HepG2 (cell line): Measurements from ENCODE around the gene SCYL1. TPM values are rescaled to one million over a fixed set of nuclear protein-coding genes. Genes with fewer than 3 reads are reported as not detected.

Source experiments
- EHMT2 ChIP-seq: fragments of 200-600 bp; sonication (generic); IDR thresholded peaks from 2 replicates; pipeline ENCODE4 v1.7.0; 2017; ENCODE audit warnings: antibody characterized with exemption, low read depth, low read length, borderline replicate concordance
- ELF4 ChIP-seq: sonication (generic); formaldehyde crosslinking; IDR thresholded peaks from 2 replicates; pipeline ENCODE4 v1.5.0; 2020; ENCODE audit warnings: missing genetic modification reagents, mild to moderate bottlenecking, moderate library complexity, borderline replicate concordance
- GTF2F1 ChIP-seq: fragments of 150-350 bp; IDR thresholded peaks from 2 replicates; pipeline ENCODE4 v1.6.1; 2014; ENCODE audit warnings: low read length
- SMAD1 ChIP-seq: sonication (generic); formaldehyde crosslinking; IDR thresholded peaks from 2 replicates; pipeline ENCODE4 v1.4.0; 2020; ENCODE audit warnings: missing genetic modification reagents, low read depth, mild to moderate bottlenecking, borderline replicate concordance
- THAP11 ChIP-seq: IDR thresholded peaks from 2 replicates; pipeline ENCODE4 v1.6.1; 2016; ENCODE audit warnings: missing biosample characterization, missing genetic modification reagents
- ZBTB25 ChIP-seq: IDR thresholded peaks from 2 replicates; pipeline ENCODE4 v1.6.1; 2018; ENCODE audit warnings: missing genetic modification reagents
- ZFP37 ChIP-seq: sonication (generic); formaldehyde crosslinking; IDR thresholded peaks from 2 replicates; pipeline ENCODE4 v1.4.0; 2020; ENCODE audit warnings: missing genetic modification reagents, borderline replicate concordance
- ZFP82 ChIP-seq: sonication (generic); formaldehyde crosslinking; IDR thresholded peaks from 2 replicates; pipeline ENCODE4 v1.5.1; 2020; ENCODE audit warnings: mild to moderate bottlenecking, missing genetic modification reagents, borderline replicate concordance
- ZNF24 ChIP-seq: fragments of 450-650 bp; IDR thresholded peaks from 2 replicates; pipeline ENCODE4 v1.6.1; 2017; ENCODE audit warnings: antibody characterized with exemption, mild to moderate bottlenecking
- ZNF547 ChIP-seq: sonication (generic); formaldehyde crosslinking; IDR thresholded peaks from 2 replicates; pipeline ENCODE4 v1.5.1; 2020; ENCODE audit warnings: mild to moderate bottlenecking, missing genetic modification reagents
- polyA plus RNA-seq, 8 experiments: library from polyadenylated mRNA; depleted of rRNA in 3 of 8; stranded (reverse) in 7 of 8; unstranded in 1 of 8; fragments of >200 nt; fragmentation: Illumina TruSeq in 4 of 8; extraction: Trizol in 4 of 8; gene quantifications; 2 replicates each; pipeline versions ENCODE4 v1.2.1 to v1.2.3, GENCODE V29; 2011 to 2016; ENCODE audit warnings: low read depth in 4 of 8, missing spikeins in 1 of 8, mixed read lengths in 1 of 8; ENCODE audit not compliant: insufficient read depth in 1 of 8
- total RNA-seq, 5 experiments: library from RNA; depleted of rRNA; stranded (reverse); fragments of >200 nt; fragmentation: Illumina TruSeq; extraction: Trizol; gene quantifications; 2 replicates each; pipeline ENCODE4 v1.2.3, GENCODE V29; 2016; ENCODE audit warnings: low read depth in 1 of 5
- TF ChIP-seq, protein P1 (sequence below): sonication (generic); formaldehyde crosslinking; IDR thresholded peaks from 2 replicates; pipeline ENCODE4 v1.5.0; 2020; ENCODE audit warnings: mild to moderate bottlenecking, missing genetic modification reagents
- TF ChIP-seq, protein P2 (sequence below): sonication (generic); formaldehyde crosslinking; IDR thresholded peaks from 2 replicates; pipeline ENCODE4 v1.4.0; 2020; ENCODE audit warnings: mild to moderate bottlenecking, missing genetic modification reagents, borderline replicate concordance
- TF ChIP-seq, protein P3 (sequence below): sonication (generic); formaldehyde crosslinking; IDR thresholded peaks from 2 replicates; pipeline ENCODE4 v1.4.0; 2020; ENCODE audit warnings: mild to moderate bottlenecking, missing genetic modification reagents
- TF ChIP-seq, protein P4 (sequence below): sonication (generic); formaldehyde crosslinking; IDR thresholded peaks from 2 replicates; pipeline ENCODE4 v1.4.0; 2020; ENCODE audit warnings: missing genetic modification reagents, borderline replicate concordance

Gene SCYL1
- total and polyA plus RNA-seq, 2 of the 13 experiments (the other 11 are each of a cell fraction or from before 2014, with no cell fraction given) = 65.9 to 103 TPM

- TF ChIP-seq, protein P1, sequence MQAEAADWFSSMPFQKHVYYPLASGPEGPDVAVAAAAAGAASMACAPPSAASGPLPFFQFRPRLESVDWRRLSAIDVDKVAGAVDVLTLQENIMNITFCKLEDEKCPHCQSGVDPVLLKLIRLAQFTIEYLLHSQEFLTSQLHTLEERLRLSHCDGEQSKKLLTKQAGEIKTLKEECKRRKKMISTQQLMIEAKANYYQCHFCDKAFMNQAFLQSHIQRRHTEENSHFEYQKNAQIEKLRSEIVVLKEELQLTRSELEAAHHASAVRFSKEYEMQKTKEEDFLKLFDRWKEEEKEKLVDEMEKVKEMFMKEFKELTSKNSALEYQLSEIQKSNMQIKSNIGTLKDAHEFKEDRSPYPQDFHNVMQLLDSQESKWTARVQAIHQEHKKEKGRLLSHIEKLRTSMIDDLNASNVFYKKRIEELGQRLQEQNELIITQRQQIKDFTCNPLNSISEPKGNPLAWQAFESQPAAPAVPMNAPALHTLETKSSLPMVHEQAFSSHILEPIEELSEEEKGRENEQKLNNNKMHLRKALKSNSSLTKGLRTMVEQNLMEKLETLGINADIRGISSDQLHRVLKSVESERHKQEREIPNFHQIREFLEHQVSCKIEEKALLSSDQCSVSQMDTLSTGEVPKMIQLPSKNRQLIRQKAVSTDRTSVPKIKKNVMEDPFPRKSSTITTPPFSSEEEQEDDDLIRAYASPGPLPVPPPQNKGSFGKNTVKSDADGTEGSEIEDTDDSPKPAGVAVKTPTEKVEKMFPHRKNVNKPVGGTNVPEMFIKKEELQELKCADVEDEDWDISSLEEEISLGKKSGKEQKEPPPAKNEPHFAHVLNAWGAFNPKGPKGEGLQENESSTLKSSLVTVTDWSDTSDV (CRISPR knock-in tag) = no peak; the same call in 1 of the 2 replicates
- no peak for TF ChIP-seq ZFP37 (CRISPR knock-in tag)
- TF ChIP-seq, protein P2, sequence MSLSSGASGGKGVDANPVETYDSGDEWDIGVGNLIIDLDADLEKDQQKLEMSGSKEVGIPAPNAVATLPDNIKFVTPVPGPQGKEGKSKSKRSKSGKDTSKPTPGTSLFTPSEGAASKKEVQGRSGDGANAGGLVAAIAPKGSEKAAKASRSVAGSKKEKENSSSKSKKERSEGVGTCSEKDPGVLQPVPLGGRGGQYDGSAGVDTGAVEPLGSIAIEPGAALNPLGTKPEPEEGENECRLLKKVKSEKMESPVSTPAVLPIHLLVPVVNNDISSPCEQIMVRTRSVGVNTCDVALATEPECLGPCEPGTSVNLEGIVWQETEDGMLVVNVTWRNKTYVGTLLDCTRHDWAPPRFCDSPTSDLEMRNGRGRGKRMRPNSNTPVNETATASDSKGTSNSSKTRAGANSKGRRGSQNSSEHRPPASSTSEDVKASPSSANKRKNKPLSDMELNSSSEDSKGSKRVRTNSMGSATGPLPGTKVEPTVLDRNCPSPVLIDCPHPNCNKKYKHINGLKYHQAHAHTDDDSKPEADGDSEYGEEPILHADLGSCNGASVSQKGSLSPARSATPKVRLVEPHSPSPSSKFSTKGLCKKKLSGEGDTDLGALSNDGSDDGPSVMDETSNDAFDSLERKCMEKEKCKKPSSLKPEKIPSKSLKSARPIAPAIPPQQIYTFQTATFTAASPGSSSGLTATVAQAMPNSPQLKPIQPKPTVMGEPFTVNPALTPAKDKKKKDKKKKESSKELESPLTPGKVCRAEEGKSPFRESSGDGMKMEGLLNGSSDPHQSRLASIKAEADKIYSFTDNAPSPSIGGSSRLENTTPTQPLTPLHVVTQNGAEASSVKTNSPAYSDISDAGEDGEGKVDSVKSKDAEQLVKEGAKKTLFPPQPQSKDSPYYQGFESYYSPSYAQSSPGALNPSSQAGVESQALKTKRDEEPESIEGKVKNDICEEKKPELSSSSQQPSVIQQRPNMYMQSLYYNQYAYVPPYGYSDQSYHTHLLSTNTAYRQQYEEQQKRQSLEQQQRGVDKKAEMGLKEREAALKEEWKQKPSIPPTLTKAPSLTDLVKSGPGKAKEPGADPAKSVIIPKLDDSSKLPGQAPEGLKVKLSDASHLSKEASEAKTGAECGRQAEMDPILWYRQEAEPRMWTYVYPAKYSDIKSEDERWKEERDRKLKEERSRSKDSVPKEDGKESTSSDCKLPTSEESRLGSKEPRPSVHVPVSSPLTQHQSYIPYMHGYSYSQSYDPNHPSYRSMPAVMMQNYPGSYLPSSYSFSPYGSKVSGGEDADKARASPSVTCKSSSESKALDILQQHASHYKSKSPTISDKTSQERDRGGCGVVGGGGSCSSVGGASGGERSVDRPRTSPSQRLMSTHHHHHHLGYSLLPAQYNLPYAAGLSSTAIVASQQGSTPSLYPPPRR = no peak
- TF ChIP-seq THAP11 = no peak
- no peak for TF ChIP-seq ZBTB25
- no peak for TF ChIP-seq EHMT2
- TF ChIP-seq, protein P3, sequence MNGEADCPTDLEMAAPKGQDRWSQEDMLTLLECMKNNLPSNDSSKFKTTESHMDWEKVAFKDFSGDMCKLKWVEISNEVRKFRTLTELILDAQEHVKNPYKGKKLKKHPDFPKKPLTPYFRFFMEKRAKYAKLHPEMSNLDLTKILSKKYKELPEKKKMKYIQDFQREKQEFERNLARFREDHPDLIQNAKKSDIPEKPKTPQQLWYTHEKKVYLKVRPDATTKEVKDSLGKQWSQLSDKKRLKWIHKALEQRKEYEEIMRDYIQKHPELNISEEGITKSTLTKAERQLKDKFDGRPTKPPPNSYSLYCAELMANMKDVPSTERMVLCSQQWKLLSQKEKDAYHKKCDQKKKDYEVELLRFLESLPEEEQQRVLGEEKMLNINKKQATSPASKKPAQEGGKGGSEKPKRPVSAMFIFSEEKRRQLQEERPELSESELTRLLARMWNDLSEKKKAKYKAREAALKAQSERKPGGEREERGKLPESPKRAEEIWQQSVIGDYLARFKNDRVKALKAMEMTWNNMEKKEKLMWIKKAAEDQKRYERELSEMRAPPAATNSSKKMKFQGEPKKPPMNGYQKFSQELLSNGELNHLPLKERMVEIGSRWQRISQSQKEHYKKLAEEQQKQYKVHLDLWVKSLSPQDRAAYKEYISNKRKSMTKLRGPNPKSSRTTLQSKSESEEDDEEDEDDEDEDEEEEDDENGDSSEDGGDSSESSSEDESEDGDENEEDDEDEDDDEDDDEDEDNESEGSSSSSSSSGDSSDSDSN = no peak
- TF ChIP-seq ZNF24 = no peak
- no peak for TF ChIP-seq ELF4 (CRISPR knock-in tag)
- TF ChIP-seq SMAD1 (CRISPR knock-in tag) = no peak
- 0 out of 2 replicates have a peak, but pooled peaks have one; percentile 27 for TF ChIP-seq ZFP82 (CRISPR knock-in tag)
- TF ChIP-seq, protein P4, sequence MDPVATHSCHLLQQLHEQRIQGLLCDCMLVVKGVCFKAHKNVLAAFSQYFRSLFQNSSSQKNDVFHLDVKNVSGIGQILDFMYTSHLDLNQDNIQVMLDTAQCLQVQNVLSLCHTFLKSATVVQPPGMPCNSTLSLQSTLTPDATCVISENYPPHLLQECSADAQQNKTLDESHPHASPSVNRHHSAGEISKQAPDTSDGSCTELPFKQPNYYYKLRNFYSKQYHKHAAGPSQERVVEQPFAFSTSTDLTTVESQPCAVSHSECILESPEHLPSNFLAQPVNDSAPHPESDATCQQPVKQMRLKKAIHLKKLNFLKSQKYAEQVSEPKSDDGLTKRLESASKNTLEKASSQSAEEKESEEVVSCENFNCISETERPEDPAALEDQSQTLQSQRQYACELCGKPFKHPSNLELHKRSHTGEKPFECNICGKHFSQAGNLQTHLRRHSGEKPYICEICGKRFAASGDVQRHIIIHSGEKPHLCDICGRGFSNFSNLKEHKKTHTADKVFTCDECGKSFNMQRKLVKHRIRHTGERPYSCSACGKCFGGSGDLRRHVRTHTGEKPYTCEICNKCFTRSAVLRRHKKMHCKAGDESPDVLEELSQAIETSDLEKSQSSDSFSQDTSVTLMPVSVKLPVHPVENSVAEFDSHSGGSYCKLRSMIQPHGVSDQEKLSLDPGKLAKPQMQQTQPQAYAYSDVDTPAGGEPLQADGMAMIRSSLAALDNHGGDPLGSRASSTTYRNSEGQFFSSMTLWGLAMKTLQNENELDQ = no peak
- no peak for TF ChIP-seq GTF2F1
- TF ChIP-seq ZNF547 = no peak
These were observed 48.2 kb upstream of the SCYL1 start (continued) for GRCh38 chr11:65476632-65477148.
